HepG2 (cell line): ENCODE results near the gene HIPK4. TPM values are rescaled to one million over a fixed set of nuclear protein-coding genes. Genes with fewer than 3 reads are reported as not detected.

Experiments
- ATAC-seq: fragments of 200-7000 bp; cut with Tn5 transposase; 3 replicates; pipeline ENCODE4 v1.9.1; 2020; ENCODE audit warnings: mild to moderate bottlenecking, moderate library complexity
- BruUV-seq: library from RNA; stranded (reverse); fragments of 400-500 nt; replicated peaks from 2 replicates; lab custom pipeline; 2021; lab: Mats Ljungman, UMichigan
- CTCF ChIA-PET: fragments of 300-600 bp; formaldehyde crosslinking; extraction: SDS; loops from one replicate; lab custom pipeline; 2021; ENCODE audit warnings: low total read pairs, inconsistent platforms, low intra/inter-chr PET ratio; lab: Yijun Ruan, JAX
- POLR2A ChIA-PET: fragments of 350-600 bp; sonication (Branson Sonifier 250); formaldehyde crosslinking; loops from one replicate; lab custom pipeline; 2020; ENCODE audit warnings: antibody characterized with exemption, inconsistent platforms; lab: Yijun Ruan, JAX
- DNase-seq: peaks from one replicate; pipeline ENCODE4 v3.0.0-alpha.2; 2015; ENCODE audit warnings: low spot score
- FAIRE-seq: peaks from 3 replicates; lab custom pipeline; 2011; peaks lifted over from hg19 to GRCh38; lab: Jason Lieb, UNC
- H2AFZ ChIP-seq: one replicate; pipeline ENCODE4 v1.6.1; 2011; ENCODE audit warnings: low read length, inconsistent platforms
- H3K27ac ChIP-seq: fragments of 300-600 bp; 3 replicates; pipeline ENCODE4 v1.8.0; 2011; ENCODE audit warnings: mixed run types, mild to moderate bottlenecking, mixed read lengths, low read length, inconsistent platforms; ENCODE audit not compliant: insufficient read depth; ENCODE audit errors: extremely low read length
- H3K27me3 ChIP-seq, 2 experiments: fragments of 200-600 bp in 1 of 2; 2 replicates in 1 of 2; 3 replicates in 1 of 2; pipeline versions ENCODE4 v1.6.0 to v1.8.0; 2011; ENCODE audit warnings: low read length in 2 of 2, mild to moderate bottlenecking in 2 of 2, moderate library complexity in 2 of 2, inconsistent platforms in 1 of 2; ENCODE audit not compliant: insufficient read depth in 2 of 2, control insufficient read depth in 1 of 2
- H3K36me3 ChIP-seq, 2 experiments: fragments of 200-600 bp in 1 of 2; replicated peaks in 1 of 2; 2 replicates in 1 of 2; 3 replicates in 1 of 2; pipeline versions ENCODE4 v1.5.1 to v1.8.0; 2011; ENCODE audit warnings: low read length in 2 of 2, inconsistent platforms in 1 of 2; ENCODE audit not compliant: insufficient read depth in 2 of 2, control insufficient read depth in 1 of 2
- H3K4me1 ChIP-seq: 2 replicates; pipeline ENCODE4 v1.5.1; 2012; ENCODE audit warnings: low read length, inconsistent platforms; ENCODE audit not compliant: insufficient read depth
- H3K4me2 ChIP-seq: 2 replicates; pipeline ENCODE4 v1.6.0; 2011; ENCODE audit warnings: low read depth, low read length, inconsistent platforms
- H3K4me3 ChIP-seq, 3 experiments: fragments of 200-600 bp in 1 of 3; sonication (generic), shearing (Covaris generic) in 1 of 3; replicated peaks in 1 of 3; 2 replicates each; pipeline ENCODE4 v1.5.1; 2011 to 2016; ENCODE audit warnings: low read length in 3 of 3, inconsistent platforms in 2 of 3, low read depth in 2 of 3, mild to moderate bottlenecking in 2 of 3, control low read depth in 1 of 3, mixed read lengths in 1 of 3; ENCODE audit not compliant: insufficient read depth in 1 of 3
- H3K79me2 ChIP-seq: one replicate; pipeline ENCODE4 v1.6.1; 2011; ENCODE audit warnings: low read length, inconsistent platforms; ENCODE audit not compliant: insufficient read depth
- H3K9ac ChIP-seq: 2 replicates; pipeline ENCODE4 v1.6.0; 2011; ENCODE audit warnings: mild to moderate bottlenecking, low read depth, low read length, inconsistent platforms; ENCODE audit not compliant: insufficient read depth
- H3K9me3 ChIP-seq: 2 replicates; pipeline ENCODE4 v1.5.1; 2012; ENCODE audit warnings: mild to moderate bottlenecking, low read length
- H4K20me1 ChIP-seq: 2 replicates; pipeline ENCODE4 v1.6.0; 2011; ENCODE audit warnings: inconsistent platforms, mild to moderate bottlenecking, low read length, moderate library complexity; ENCODE audit not compliant: insufficient read depth
- HNRNPH1 ChIP-seq: fragments of 200-400 bp; formaldehyde crosslinking; optimal IDR thresholded peaks from 2 replicates; pipeline ENCODE3; 2017; ENCODE audit warnings: mild to moderate bottlenecking, low read depth, low read length
- MIER3 ChIP-seq: IDR thresholded peaks from 2 replicates; pipeline ENCODE4 v1.6.1; 2016; ENCODE audit warnings: missing compliant biosample characterization, borderline replicate concordance
- SIN3A ChIP-seq: IDR thresholded peaks from 2 replicates; pipeline ENCODE4 v1.6.1; 2011; ENCODE audit warnings: low read depth, mild to moderate bottlenecking, control low read depth, low read length, borderline replicate concordance
- SNAPC4 ChIP-seq: sonication (generic); formaldehyde crosslinking; IDR thresholded peaks from 2 replicates; pipeline ENCODE4 v1.4.0; 2020; ENCODE audit warnings: mild to moderate bottlenecking, missing genetic modification reagents
- ZNF460 ChIP-seq: sonication (generic); formaldehyde crosslinking; IDR thresholded peaks from 2 replicates; pipeline ENCODE4 v1.5.1; 2020; ENCODE audit warnings: missing genetic modification reagents, mild to moderate bottlenecking, borderline replicate concordance
- ZNF609 ChIP-seq: sonication (generic); formaldehyde crosslinking; IDR thresholded peaks from 2 replicates; pipeline ENCODE4 v1.4.0; 2020; ENCODE audit warnings: mild to moderate bottlenecking, missing genetic modification reagents, borderline replicate concordance
- ZNF746 ChIP-seq: sonication (generic); formaldehyde crosslinking; IDR thresholded peaks from 2 replicates; pipeline ENCODE4 v1.8.0; 2022; ENCODE audit warnings: mild to moderate bottlenecking, missing genetic modification reagents
- WGBS: methylation state at CpG from one replicate; pipeline ENCODE4 v1.1.6; 2017; ENCODE audit warnings: low lambda C conversion rate; 5-methylcytosine and 5-hydroxymethylcytosine counted together
- in situ Hi-C: cut with HindIII; loops from 2 replicates; pipeline ENCODE4 v1.10.0; 2017; ENCODE audit warnings: low pct_unique_long_range_greater_than_20kb; ENCODE audit not compliant: extremely low pct_ligation_motif_present
- intact Hi-C: fragments of 100-400 bp; cut with micrococcal nuclease; formaldehyde crosslinking; loops from one replicate; pipeline ENCODE4 v1.10.0; 2022; ENCODE audit not compliant: unreplicated experiment
- polyA plus RNA-seq, 8 experiments: library from polyadenylated mRNA; depleted of rRNA in 3 of 8; stranded (reverse) in 7 of 8; unstranded in 1 of 8; fragments of >200 nt; fragmentation: Illumina TruSeq in 4 of 8; extraction: Trizol in 4 of 8; gene quantifications; 2 replicates each; pipeline versions ENCODE4 v1.2.1 to v1.2.3, GENCODE V29; 2011 to 2016; ENCODE audit warnings: low read depth in 4 of 8, missing spikeins in 1 of 8, mixed read lengths in 1 of 8; ENCODE audit not compliant: insufficient read depth in 1 of 8
- total RNA-seq, 5 experiments: library from RNA; depleted of rRNA; stranded (reverse); fragments of >200 nt; fragmentation: Illumina TruSeq; extraction: Trizol; gene quantifications; 2 replicates each; pipeline ENCODE4 v1.2.3, GENCODE V29; 2016; ENCODE audit warnings: low read depth in 1 of 5

HIPK4 gene
- total and polyA plus RNA-seq, 2 of the 13 experiments (the other 11 are each of a cell fraction or from before 2014, with no cell fraction given), result 0.03 TPM; not detected in 1

- TF ChIP-seq HNRNPH1, result no peak
- TF ChIP-seq ZNF746 (CRISPR knock-in tag), result peak; percentile 79
Measured at GRCh38 chr19:40420766-40421765, 31.1 kb upstream of the HIPK4 start (continued).

- ATAC-seq, result no peak
- intact Hi-C loops, result loop anchor here (2.0 to 10.0 kb wide), 2 partner anchors 24 to 76 kb away; partner anchors contain the start of genes C19orf47, PLD3 and SERTAD3
- in situ Hi-C loops, result no loop called here
- TF ChIP-seq ZNF460 (CRISPR knock-in tag) (peak; percentile 53; the same call in 1 of the 2 replicates), SNAPC4 (CRISPR knock-in tag) (no peak), SIN3A (0 out of 2 replicates have a peak, but pooled peaks have one; percentile 22), ZNF609 (CRISPR knock-in tag) (peak; percentile 6; the same call in 1 of the 2 replicates), MIER3 (0 out of 2 replicates have a peak, but pooled peaks have one; percentile 0)
- TF ChIP-seq, all 625 proteins: peak for 4
- no peaks in the 10 kb centered on the region for H4K20me1 ChIP-seq
- no peak overlapping the region for H3K9ac ChIP-seq
- ChIA-PET POLR2A (interaction anchor here (0.8 to 2.2 kb wide), 11 partner anchors 9 to 72 kb away, joined by 3 to 50 read pairs (median 10); partner anchors contain the start of genes BLVRB, C19orf47, PLD3 and SERTAD3), CTCF (interaction anchor here (1.0 to 1.2 kb wide), 3 partner anchors 24 to 46 kb away, joined by 3 to 5 read pairs (median 3); partner anchors contain the start of gene SERTAD3)
- H3K27ac ChIP-seq, result peak overlapping the region; percentile 88
- peaks cover 10% of the 10 kb centered on the region for H3K79me2 ChIP-seq
- DNase-seq (no peak), FAIRE-seq (no peak)
- 42% methylated on average over 14 of the region's 14 CpGs for WGBS
- H3K4me1 ChIP-seq, result peaks cover 57% of the 10 kb centered on the region
- H2AFZ ChIP-seq, result no peak overlapping the region
- H3K27me3 ChIP-seq, result no peaks in the 10 kb centered on the region; a peak in 1 of 5 replicates
- no TSS peak for BruUV-seq
- peak overlapping the region; percentile 79 for H3K4me2 ChIP-seq
- no peaks in the 10 kb centered on the region for H3K9me3 ChIP-seq
- peak overlapping the region; percentile 67 to 79 (median 68); a peak in 5 of 6 replicates for H3K4me3 ChIP-seq
- peaks cover 0 to 2% of the 10 kb centered on the region in 2 experiments; a peak in 1 of 5 replicates for H3K36me3 ChIP-seq
Measured at GRCh38 chr19:40420451-40420765, 30.4 kb upstream of the HIPK4 start.
